HEK293 (cell line): ENCODE results near the gene QARS1.

Experiments used
- ATF2 ChIP-seq: fragments of 450-650 bp; formaldehyde crosslinking; IDR thresholded peaks from 2 replicates; pipeline ENCODE4 v1.5.1; 2016; ENCODE audit warnings: missing biosample characterization, missing genetic modification characterization, low read depth
- CTCF ChIP-seq: fragments of 450-650 bp; formaldehyde crosslinking; IDR thresholded peaks from 2 replicates; pipeline ENCODE4 v1.5.1; 2016; ENCODE audit warnings: missing biosample characterization, missing genetic modification characterization
- HOXA7 ChIP-seq: sonication (generic); formaldehyde crosslinking; IDR thresholded peaks from 2 replicates; pipeline ENCODE4 v1.8.1; 2022; ENCODE audit warnings: missing genetic modification reagents, borderline replicate concordance
- MYNN ChIP-seq: fragments of 450-650 bp; formaldehyde crosslinking; IDR thresholded peaks from 2 replicates; pipeline ENCODE4 v1.5.1; 2016; ENCODE audit warnings: missing biosample characterization, missing genetic modification characterization, borderline replicate concordance
- SCRT1 ChIP-seq: fragments of 450-650 bp; formaldehyde crosslinking; IDR thresholded peaks from 2 replicates; pipeline ENCODE4 v1.5.1; 2016; ENCODE audit warnings: missing biosample characterization, missing genetic modification characterization, borderline replicate concordance
- SETDB1 ChIP-seq: IDR thresholded peaks from one replicate; pipeline ENCODE4 v1.6.1; 2017; ENCODE audit warnings: mild to moderate bottlenecking, low read length, moderate library complexity, mixed read lengths; ENCODE audit not compliant: insufficient read length
- SP7 ChIP-seq: fragments of 450-650 bp; formaldehyde crosslinking; IDR thresholded peaks from 2 replicates; pipeline ENCODE4 v1.5.1; 2016; ENCODE audit warnings: missing biosample characterization, missing genetic modification characterization
- TCF7L2 ChIP-seq: IDR thresholded peaks from 2 replicates; pipeline ENCODE4 v1.6.1; 2011; ENCODE audit warnings: low read depth, mild to moderate bottlenecking, inconsistent platforms, low read length, moderate library complexity, borderline replicate concordance
- WT1 ChIP-seq: fragments of 450-650 bp; formaldehyde crosslinking; IDR thresholded peaks from 2 replicates; pipeline ENCODE4 v1.5.1; 2016; ENCODE audit warnings: missing biosample characterization, missing genetic modification characterization
- ZBTB10 ChIP-seq: fragments of 450-650 bp; formaldehyde crosslinking; IDR thresholded peaks from 2 replicates; pipeline ENCODE4 v1.5.1; 2016; ENCODE audit warnings: missing biosample characterization, missing genetic modification characterization
- ZBTB20 ChIP-seq: fragments of 450-650 bp; formaldehyde crosslinking; IDR thresholded peaks from 2 replicates; pipeline ENCODE4 v1.5.1; 2016; ENCODE audit warnings: missing biosample characterization, missing genetic modification characterization
- ZBTB7A ChIP-seq: fragments of 450-650 bp; formaldehyde crosslinking; IDR thresholded peaks from 2 replicates; pipeline ENCODE4 v1.5.1; 2016; ENCODE audit warnings: low read depth, missing biosample characterization, missing genetic modification characterization
- ZNF112 ChIP-seq: fragments of 450-650 bp; formaldehyde crosslinking; IDR thresholded peaks from 2 replicates; pipeline ENCODE4 v1.5.0; 2017; ENCODE audit warnings: missing biosample characterization, missing genetic modification characterization
- ZNF155 ChIP-seq: fragments of 450-650 bp; formaldehyde crosslinking; IDR thresholded peaks from 2 replicates; pipeline ENCODE4 v1.5.1; 2016; ENCODE audit warnings: missing biosample characterization, missing genetic modification characterization
- ZNF157 ChIP-seq: fragments of 450-650 bp; formaldehyde crosslinking; IDR thresholded peaks from 2 replicates; pipeline ENCODE4 v1.5.1; 2016; ENCODE audit warnings: missing biosample characterization, missing genetic modification characterization
- ZNF16 ChIP-seq: fragments of 450-650 bp; formaldehyde crosslinking; IDR thresholded peaks from 2 replicates; pipeline ENCODE4 v1.5.1; 2016; ENCODE audit warnings: low read depth, missing biosample characterization, missing genetic modification characterization
- ZNF221 ChIP-seq: fragments of 450-650 bp; formaldehyde crosslinking; IDR thresholded peaks from 2 replicates; pipeline ENCODE4 v1.5.1; 2017; ENCODE audit warnings: missing biosample characterization, missing genetic modification characterization, borderline replicate concordance
- ZNF24 ChIP-seq: fragments of 450-650 bp; formaldehyde crosslinking; IDR thresholded peaks from 2 replicates; pipeline ENCODE4 v1.5.1; 2016; ENCODE audit warnings: missing biosample characterization, missing genetic modification characterization
- ZNF350 ChIP-seq: fragments of 450-650 bp; formaldehyde crosslinking; IDR thresholded peaks from 2 replicates; pipeline ENCODE4 v1.5.0; 2017; ENCODE audit warnings: missing biosample characterization, mild to moderate bottlenecking, missing genetic modification characterization
- ZNF362 ChIP-seq: fragments of 450-650 bp; formaldehyde crosslinking; IDR thresholded peaks from 2 replicates; pipeline ENCODE4 v1.5.1; 2016; ENCODE audit warnings: missing biosample characterization, missing genetic modification characterization
- ZNF394 ChIP-seq: fragments of 450-650 bp; formaldehyde crosslinking; IDR thresholded peaks from 2 replicates; pipeline ENCODE4 v1.5.1; 2016; ENCODE audit warnings: missing biosample characterization, missing genetic modification characterization, mild to moderate bottlenecking, moderate library complexity, borderline replicate concordance
- ZNF473 ChIP-seq: fragments of 450-650 bp; formaldehyde crosslinking; IDR thresholded peaks from 2 replicates; pipeline ENCODE4 v1.5.1; 2017; ENCODE audit warnings: missing biosample characterization, missing genetic modification characterization
- ZNF555 ChIP-seq: fragments of 450-650 bp; formaldehyde crosslinking; conservative IDR thresholded peaks from 2 replicates; pipeline ENCODE4 v1.5.1; 2017; ENCODE audit warnings: missing biosample characterization, mild to moderate bottlenecking, missing genetic modification characterization, inconsistent platforms
- ZNF610 ChIP-seq: fragments of 450-650 bp; formaldehyde crosslinking; IDR thresholded peaks from 2 replicates; pipeline ENCODE4 v1.5.1; 2016; ENCODE audit warnings: missing biosample characterization, missing genetic modification characterization, borderline replicate concordance
- ZNF677 ChIP-seq: fragments of 450-650 bp; IDR thresholded peaks from 2 replicates; pipeline ENCODE4 v1.5.0; 2018; ENCODE audit warnings: missing biosample characterization, mild to moderate bottlenecking, missing genetic modification characterization, moderate library complexity
- ZNF692 ChIP-seq: fragments of 450-650 bp; formaldehyde crosslinking; IDR thresholded peaks from 2 replicates; pipeline ENCODE4 v1.5.1; 2016; ENCODE audit warnings: missing biosample characterization, missing genetic modification characterization
- ZNF747 ChIP-seq: fragments of 450-650 bp; formaldehyde crosslinking; IDR thresholded peaks from 2 replicates; pipeline ENCODE4 v1.5.1; 2016; ENCODE audit warnings: missing biosample characterization, missing genetic modification characterization
- ZNF792 ChIP-seq: fragments of 450-650 bp; formaldehyde crosslinking; IDR thresholded peaks from 2 replicates; pipeline ENCODE4 v1.5.1; 2016; ENCODE audit warnings: missing biosample characterization, missing genetic modification characterization
- ZNF830 ChIP-seq: fragments of 450-650 bp; IDR thresholded peaks from 2 replicates; pipeline ENCODE4 v1.5.0; 2018; ENCODE audit warnings: missing biosample characterization, missing genetic modification characterization, low read depth, mild to moderate bottlenecking, moderate library complexity
- ZNF843 ChIP-seq: fragments of 450-650 bp; formaldehyde crosslinking; IDR thresholded peaks from 2 replicates; pipeline ENCODE4 v1.5.1; 2016; ENCODE audit warnings: missing biosample characterization, missing genetic modification characterization
- ZSCAN16 ChIP-seq: fragments of 450-650 bp; formaldehyde crosslinking; IDR thresholded peaks from 2 replicates; pipeline ENCODE4 v1.5.1; 2016; ENCODE audit warnings: missing biosample characterization, missing genetic modification characterization
- ZSCAN23 ChIP-seq: fragments of 450-650 bp; formaldehyde crosslinking; IDR thresholded peaks from 2 replicates; pipeline ENCODE4 v1.5.1; 2016; ENCODE audit warnings: missing biosample characterization, missing genetic modification characterization

Gene QARS1

GRCh38 chr3:49093853-49094767 lies 10.4 kb downstream of the QARS1 start, which contains the start of gene QRICH1 (continued):
- no peak for TF ChIP-seq ZBTB10
- no peak for TF ChIP-seq WT1 (tag by site-specific recombination)
- no peak for TF ChIP-seq ZNF157 (tag by site-specific recombination)
- peak; percentile 57; the same call in 1 of the 2 replicates for TF ChIP-seq ZNF394 (tag by site-specific recombination)
- TF ChIP-seq TCF7L2: no peak
- TF ChIP-seq ZNF830 (tag by site-specific recombination): no peak
- no peak for TF ChIP-seq ZNF843 (tag by site-specific recombination)
- TF ChIP-seq SETDB1: no peak
- peak; percentile 74 for TF ChIP-seq CTCF (tag by site-specific recombination)
- TF ChIP-seq ZBTB7A (tag by site-specific recombination): no peak
- no peak for TF ChIP-seq HOXA7
- peak; percentile 98 for TF ChIP-seq ZNF692 (tag by site-specific recombination)
- peak; percentile 56 for TF ChIP-seq SP7
- no peak for TF ChIP-seq ZNF677 (tag by site-specific recombination)
- no peak for TF ChIP-seq ZNF362 (tag by site-specific recombination)
- no peak for TF ChIP-seq ATF2 (tag by site-specific recombination)
- TF ChIP-seq ZNF24 (tag by site-specific recombination): 0 out of 2 replicates have a peak, but pooled peaks have one; percentile 28
- no peak for TF ChIP-seq SCRT1 (tag by site-specific recombination)
- no peak for TF ChIP-seq ZNF555 (tag by site-specific recombination)
- no peak for TF ChIP-seq ZNF155 (tag by site-specific recombination)
- no peak for TF ChIP-seq ZNF16 (tag by site-specific recombination)
- no peak for TF ChIP-seq ZNF221 (tag by site-specific recombination)
- TF ChIP-seq ZNF792: no peak
- TF ChIP-seq ZSCAN23: no peak
- TF ChIP-seq ZNF610 (tag by site-specific recombination): peak; percentile 62
- peak; percentile 19 for TF ChIP-seq ZBTB20
- TF ChIP-seq ZNF350 (tag by site-specific recombination): no peak
- no peak for TF ChIP-seq ZSCAN16 (tag by site-specific recombination)
- TF ChIP-seq ZNF112 (tag by site-specific recombination): no peak
- no peak for TF ChIP-seq ZNF473
- no peak for TF ChIP-seq MYNN (tag by site-specific recombination)
- TF ChIP-seq ZNF747 (tag by site-specific recombination): no peak
